Activated T-cell treated with anti-CD3 and anti-CD28 coated beads for 48 hours (primary cell): ENCODE measurements around the gene GORAB.
A peak's percentile ranks its signal among the peaks of the same experiment; 100 is the strongest.

Experiments used
- DNase-seq: peaks from one replicate; pipeline ENCODE4 v3.0.0-alpha.2; 2020; ENCODE audit warnings: low read depth

The GORAB gene

GRCh38 chr1:170531758-170532657 is at the start of gene GORAB:
GORAB (plus strand) TSS chr1:170532166; CDS start chr1:170532224, 58 bp downstream.
- peak; percentile 81 for DNase-seq

- no peak for DNase-seq
These were observed 48.9 kb upstream of the GORAB start for GRCh38 chr1:170483051-170483450.

GRCh38 chr1:170487503-170487902 is 44.5 kb upstream of the GORAB start:
- DNase-seq: no peak

GRCh38 chr1:170491291-170491690 is 40.7 kb upstream of the GORAB start:
- DNase-seq: no peak

GRCh38 chr1:170494369-170494768 is 37.6 kb upstream of the GORAB start:
- no peak for DNase-seq

GRCh38 chr1:170495006-170495405 is 37.0 kb upstream of the GORAB start:
- no peak for DNase-seq

GRCh38 chr1:170498876-170499275 is 33.1 kb upstream of the GORAB start:
- no peak for DNase-seq

- no peak for DNase-seq
These were observed 28.3 kb upstream of the GORAB start for GRCh38 chr1:170503665-170504064.

- no peak for DNase-seq
These were observed 21.8 kb upstream of the GORAB start for GRCh38 chr1:170510163-170510562.

- DNase-seq: no peak
These were observed 20.9 kb upstream of the GORAB start for GRCh38 chr1:170511038-170511437.

GRCh38 chr1:170513138-170513537 is 18.8 kb upstream of the GORAB start:
- no peak for DNase-seq

- no peak for DNase-seq
These were observed 13.7 kb upstream of the GORAB start for GRCh38 chr1:170518185-170518834.

GRCh38 chr1:170518965-170519364 is 13.0 kb upstream of the GORAB start:
- DNase-seq: no peak

- DNase-seq: no peak
These were observed 11.4 kb upstream of the GORAB start for GRCh38 chr1:170520601-170521000.

- no peak for DNase-seq
These were observed 10.1 kb upstream of the GORAB start for GRCh38 chr1:170521818-170522217.

- no peak for DNase-seq
These were observed 801 bp upstream of the GORAB start for GRCh38 chr1:170530972-170531757.

GRCh38 chr1:170533298-170533697 is 1.3 kb downstream of the GORAB start:
- no peak for DNase-seq

GRCh38 chr1:170534626-170535147 is 2.7 kb downstream of the GORAB start:
- no peak for DNase-seq

- DNase-seq: no peak
These were observed 3.5 kb downstream of the GORAB start for GRCh38 chr1:170535418-170535817.

- DNase-seq: no peak
These were observed 5.1 kb downstream of the GORAB start for GRCh38 chr1:170536924-170537551.

- DNase-seq: no peak
These were observed 6.0 kb downstream of the GORAB start for GRCh38 chr1:170537798-170538503.
